Endothelial cell of umbilical vein (primary cell): ENCODE results near the gene CCR9. TPM values are rescaled to one million over a fixed set of nuclear protein-coding genes. Genes with fewer than 3 reads are reported as not detected.

Experiments
- BruUV-seq: library from RNA; stranded (reverse); fragments of 400-500 nt; replicated peaks from 2 replicates; lab custom pipeline; 2021; lab: Mats Ljungman, UMichigan
- CTCF ChIA-PET: fragments of 300-600, 350-600 bp; sonication (Branson Sonifier 250); formaldehyde crosslinking; loops from one replicate; lab custom pipeline; 2021; ENCODE audit warnings: antibody characterized with exemption, inconsistent platforms; lab: Charles Lee
- POLR2A ChIA-PET: fragments of 300-600, 350-600 bp; sonication (Branson Sonifier 250); formaldehyde crosslinking; loops from one replicate; lab custom pipeline; 2021; ENCODE audit warnings: antibody characterized with exemption, inconsistent platforms; lab: Charles Lee
- DNase-seq: peaks from one replicate; pipeline ENCODE4 v3.0.0-alpha.2; 2011; ENCODE audit warnings: low read depth, low spot score
- FAIRE-seq: peaks from 2 replicates; lab custom pipeline; 2011; peaks lifted over from hg19 to GRCh38; lab: Jason Lieb, UNC
- H2AFZ ChIP-seq: 2 replicates; pipeline ENCODE4 v1.6.0; 2012; ENCODE audit warnings: low read depth, low read length, control low read depth, inconsistent platforms
- H3K27ac ChIP-seq: 2 replicates; pipeline ENCODE4 v1.5.1; 2011; ENCODE audit warnings: low read depth, mild to moderate bottlenecking, control low read depth, low read length, moderate library complexity; ENCODE audit not compliant: insufficient read depth
- H3K27me3 ChIP-seq, 2 experiments: 2 replicates each; pipeline versions ENCODE4 v1.6.0 to v1.6.1; 2011; ENCODE audit warnings: low read length in 2 of 2, mixed read lengths in 1 of 2; ENCODE audit not compliant: control insufficient read depth in 2 of 2, insufficient read depth in 2 of 2
- H3K36me3 ChIP-seq, 2 experiments: 2 replicates in 1 of 2; 3 replicates in 1 of 2; pipeline ENCODE4 v1.5.1; 2011; ENCODE audit warnings: low read length in 2 of 2, mild to moderate bottlenecking in 1 of 2, moderate library complexity in 1 of 2; ENCODE audit not compliant: control insufficient read depth in 2 of 2, insufficient read depth in 2 of 2; ENCODE audit errors: extremely low read depth in 1 of 2
- H3K4me1 ChIP-seq: 3 replicates; pipeline ENCODE4 v1.5.1; 2011; ENCODE audit warnings: mild to moderate bottlenecking, low read length; ENCODE audit not compliant: control insufficient read depth, insufficient read depth; ENCODE audit errors: extremely low read depth
- H3K4me2 ChIP-seq: 2 replicates; pipeline ENCODE4 v1.6.1; 2011; ENCODE audit warnings: low read length, control low read depth, mixed read lengths; ENCODE audit not compliant: insufficient read depth
- H3K4me3 ChIP-seq, 3 experiments: fragments of 200-600 bp in 1 of 3; sonication (generic), shearing (Covaris generic) in 1 of 3; replicated peaks in 1 of 3; 2 replicates each; pipeline ENCODE4 v1.5.1; 2011 to 2016; ENCODE audit warnings: control low read depth in 3 of 3, low read length in 3 of 3, mild to moderate bottlenecking in 2 of 3, inconsistent platforms in 1 of 3, low read depth in 1 of 3, moderate library complexity in 1 of 3; ENCODE audit not compliant: insufficient read depth in 1 of 3
- H3K79me2 ChIP-seq: 2 replicates; pipeline ENCODE4 v1.6.0; 2012; ENCODE audit warnings: low read length, inconsistent platforms; ENCODE audit not compliant: control insufficient read depth, insufficient read depth
- H3K9ac ChIP-seq: replicated peaks from 2 replicates; pipeline ENCODE3; 2011; ENCODE audit warnings: low read length, control low read depth; ENCODE audit not compliant: insufficient read depth; ENCODE audit errors: extremely low read depth
- H3K9me1 ChIP-seq: replicated peaks from 3 replicates; pipeline ENCODE4 v1.6.0; 2011; ENCODE audit warnings: mild to moderate bottlenecking, low read length; ENCODE audit not compliant: control insufficient read depth, insufficient read depth; ENCODE audit errors: extremely low read depth
- H3K9me3 ChIP-seq: replicated peaks from 2 replicates; pipeline ENCODE4 v1.5.1; 2012; ENCODE audit warnings: low read length, inconsistent platforms; ENCODE audit not compliant: control insufficient read depth, insufficient read depth
- H4K20me1 ChIP-seq: replicated peaks from 2 replicates; pipeline ENCODE3; 2011; ENCODE audit warnings: mild to moderate bottlenecking, low read length; ENCODE audit not compliant: control insufficient read depth, insufficient read depth; ENCODE audit errors: extremely low read depth
- CTCF ChIP-seq, 2 donors: IDR thresholded peaks; 1 replicate in 1 of 2; 2 replicates in 1 of 2; pipeline ENCODE4 v1.5.1; 2011; ENCODE audit warnings: low read length in 2 of 2, mild to moderate bottlenecking in 2 of 2, moderate library complexity in 2 of 2, control low read depth in 1 of 2, inconsistent platforms in 1 of 2, low read depth in 1 of 2; ENCODE audit not compliant: insufficient read depth in 1 of 2; ENCODE audit errors: extremely low read depth in 1 of 2
- EZH2 ChIP-seq: IDR thresholded peaks from 2 replicates; pipeline ENCODE4 v1.6.1; 2012; ENCODE audit warnings: borderline replicate concordance, low read depth, mild to moderate bottlenecking, moderate library complexity, low read length, inconsistent platforms; ENCODE audit not compliant: severe bottlenecking
- FOS ChIP-seq: IDR thresholded peaks from 2 replicates; pipeline ENCODE4 v1.6.1; 2011; ENCODE audit warnings: mild to moderate bottlenecking, low read length, moderate library complexity, borderline replicate concordance; ENCODE audit not compliant: insufficient read depth
- GATA2 ChIP-seq: IDR thresholded peaks from 2 replicates; pipeline ENCODE4 v1.7.0; 2011; ENCODE audit warnings: low read depth, mild to moderate bottlenecking, moderate library complexity, mixed read lengths, low read length; ENCODE audit not compliant: insufficient read length, insufficient read depth
- JUN ChIP-seq: IDR thresholded peaks from 2 replicates; pipeline ENCODE4 v1.6.1; 2011; ENCODE audit warnings: borderline replicate concordance, low read depth; ENCODE audit not compliant: insufficient read length, insufficient read depth
- MAX ChIP-seq: IDR thresholded peaks from 2 replicates; pipeline ENCODE4 v1.6.1; 2011; ENCODE audit not compliant: insufficient read depth, insufficient read length
- MYC ChIP-seq: IDR thresholded peaks from one replicate; pipeline ENCODE4 v1.6.1; 2011; ENCODE audit warnings: mild to moderate bottlenecking, low read depth, low read length
- POLR2A ChIP-seq: IDR thresholded peaks from 2 replicates; pipeline ENCODE4 v1.6.1; 2012; ENCODE audit warnings: low read depth, mild to moderate bottlenecking, control low read depth, low read length
- POLR2AphosphoS5 ChIP-seq: IDR thresholded peaks from 2 replicates; pipeline ENCODE4 v1.6.1; 2012; ENCODE audit warnings: low read depth, mild to moderate bottlenecking, control low read depth, low read length, moderate library complexity; ENCODE audit not compliant: insufficient read depth
- dilution Hi-C: fragments of 300-500 bp; cut with MboI; formaldehyde crosslinking; loops from one replicate; pipeline ENCODE4 v1.15.0; 2019; ENCODE audit warnings: low sequenced_read_pairs; ENCODE audit not compliant: extremely low pct_ligation_motif_present
- intact Hi-C: fragments of 100-400 bp; cut with micrococcal nuclease; formaldehyde crosslinking; loops from one replicate; pipeline ENCODE4 v1.10.0; 2022
- polyA plus RNA-seq, 4 experiments: library from polyadenylated mRNA; depleted of rRNA in 3 of 4; stranded (reverse) in 3 of 4; unstranded in 1 of 4; fragments of >200 nt; gene quantifications; 2 replicates each; pipeline versions ENCODE4 v1.2.1 to v1.2.3, GENCODE V29; 2011 to 2012; ENCODE audit warnings: missing spikeins in 1 of 4
- total RNA-seq: library from RNA; stranded (reverse); gene quantifications from 2 replicates; pipeline ENCODE4 v1.2.3, GENCODE V29; 2021

Gene CCR9
- total and polyA plus RNA-seq, 2 donors (not counting 3 experiments of a cell fraction or from before 2014, with no cell fraction given): not detected

- no peaks in the 10 kb centered on the region for H3K9me3 ChIP-seq
- H4K20me1 ChIP-seq: no peaks in the 10 kb centered on the region
- no peaks in the 10 kb centered on the region for H3K9me1 ChIP-seq
- intact Hi-C loops: no loop called here
- ChIA-PET CTCF (no interaction called here), POLR2A (no interaction called here)
- no peak overlapping the region for H3K27ac ChIP-seq
- H3K79me2 ChIP-seq: no peaks in the 10 kb centered on the region
- H3K9ac ChIP-seq: no peak overlapping the region
- no peaks in the 10 kb centered on the region for H3K27me3 ChIP-seq
- no peak for DNase-seq
- dilution Hi-C loops: no loop called here
- no peak overlapping the region for H3K4me2 ChIP-seq
- no peaks in the 10 kb centered on the region for H3K4me1 ChIP-seq
- H2AFZ ChIP-seq: no peak overlapping the region
- TF ChIP-seq FOS (no peak), MYC (no peak), POLR2AphosphoS5 (no peak)
- FAIRE-seq: no peak
- BruUV-seq: no TSS peak
- peaks cover 0 to 20% of the 10 kb centered on the region in 2 experiments for H3K36me3 ChIP-seq
- H3K4me3 ChIP-seq: no peak overlapping the region
These were observed 47.2 kb downstream of the CCR9 start for GRCh38 chr3:45933591-45933990.

GRCh38 chr3:45936261-45936660, 49.9 kb downstream of the CCR9 start:
- intact Hi-C loops: no loop called here
- Histone ChIP-seq H3K27ac (no peak overlapping the region), H3K4me1 (no peaks in the 10 kb centered on the region), H3K9me1 (no peaks in the 10 kb centered on the region), H3K79me2 (no peaks in the 10 kb centered on the region), H3K9ac (no peak overlapping the region), H3K27me3 (no peaks in the 10 kb centered on the region), H2AFZ (no peak overlapping the region), H3K4me3 (no peak overlapping the region), H3K4me2 (no peak overlapping the region), H3K9me3 (no peaks in the 10 kb centered on the region), H3K36me3 (peaks cover 0 to 6% of the 10 kb centered on the region in 2 experiments), H4K20me1 (no peaks in the 10 kb centered on the region)
- dilution Hi-C loops: no loop called here
- DNase-seq: no peak
- TF ChIP-seq POLR2A: no peak
- no peak for TF ChIP-seq JUN
- no peak for TF ChIP-seq GATA2
- TF ChIP-seq MYC: no peak
- TF ChIP-seq FOS: no peak
- no peak for TF ChIP-seq POLR2AphosphoS5
- no peak for TF ChIP-seq EZH2
- TF ChIP-seq CTCF (IDR thresholded peaks at IDR 0.05; ENCODE audit: extremely low read depth in 1 of 2, insufficient read depth in 1 of 2, low read depth in 1 of 2, low read length in 2 of 2): no peak
- TF ChIP-seq MAX: no peak
- POLR2A ChIA-PET: no interaction called here
- CTCF ChIA-PET: interaction anchor here (5.0 kb wide), 1 partner anchor 142 kb away, joined by 212 read pairs; no protein-coding TSS in a partner anchor
- no peak for FAIRE-seq
- no TSS peak for BruUV-seq
